ENCODE data around the gene AURKA.
"Not testable (repeated sequence)": the region's sequence is repeated elsewhere in the genome, so short reads cannot be mapped to it uniquely, and the experiment has no call there.

Gene AURKA

DNA sequence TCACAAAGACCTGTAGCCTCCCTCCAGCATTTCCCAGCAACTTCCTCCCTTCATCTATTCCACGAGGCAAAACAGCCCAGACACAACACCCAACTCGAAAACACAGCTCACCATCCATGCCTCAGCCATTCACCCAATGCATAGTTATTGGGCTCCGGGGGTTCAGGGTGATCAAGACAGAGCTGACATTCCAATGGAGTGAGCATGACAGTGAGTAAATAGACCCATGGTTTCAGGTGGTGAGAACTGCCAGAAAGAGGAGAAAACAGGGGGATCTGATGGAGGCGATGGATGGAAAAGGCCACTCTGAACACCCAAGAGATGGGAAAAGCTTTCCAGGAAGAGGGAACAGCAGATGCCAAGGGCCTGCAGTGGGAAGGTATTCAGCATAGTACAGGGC lies 25.9 kb upstream of the AURKA start:
- H3K4me3 ChIP-seq (ENCODE audit: low read depth, low read length), result no peak overlapping the region
- no peak for TF ChIP-seq CTCF (IDR thresholded peaks at IDR 0.05; ENCODE audit: low read depth, low read length, missing control alignments)
- DNase-seq (ENCODE audit: low read depth), result no peak
- in situ Hi-C loops (cut with HindIII; ENCODE audit: low sequenced_read_pairs), result no loop called here

GRCh38 chr20:56417402-56417801 lies 25.4 kb upstream of the AURKA start:
- DNase-seq (ENCODE audit: low read depth), result no peak
- in situ Hi-C loops (cut with HindIII; ENCODE audit: low sequenced_read_pairs), result no loop called here
- no peak for TF ChIP-seq CTCF (IDR thresholded peaks at IDR 0.05; ENCODE audit: low read depth, low read length, missing control alignments)
- H3K4me3 ChIP-seq (ENCODE audit: low read depth, low read length), result no peak overlapping the region

DNA sequence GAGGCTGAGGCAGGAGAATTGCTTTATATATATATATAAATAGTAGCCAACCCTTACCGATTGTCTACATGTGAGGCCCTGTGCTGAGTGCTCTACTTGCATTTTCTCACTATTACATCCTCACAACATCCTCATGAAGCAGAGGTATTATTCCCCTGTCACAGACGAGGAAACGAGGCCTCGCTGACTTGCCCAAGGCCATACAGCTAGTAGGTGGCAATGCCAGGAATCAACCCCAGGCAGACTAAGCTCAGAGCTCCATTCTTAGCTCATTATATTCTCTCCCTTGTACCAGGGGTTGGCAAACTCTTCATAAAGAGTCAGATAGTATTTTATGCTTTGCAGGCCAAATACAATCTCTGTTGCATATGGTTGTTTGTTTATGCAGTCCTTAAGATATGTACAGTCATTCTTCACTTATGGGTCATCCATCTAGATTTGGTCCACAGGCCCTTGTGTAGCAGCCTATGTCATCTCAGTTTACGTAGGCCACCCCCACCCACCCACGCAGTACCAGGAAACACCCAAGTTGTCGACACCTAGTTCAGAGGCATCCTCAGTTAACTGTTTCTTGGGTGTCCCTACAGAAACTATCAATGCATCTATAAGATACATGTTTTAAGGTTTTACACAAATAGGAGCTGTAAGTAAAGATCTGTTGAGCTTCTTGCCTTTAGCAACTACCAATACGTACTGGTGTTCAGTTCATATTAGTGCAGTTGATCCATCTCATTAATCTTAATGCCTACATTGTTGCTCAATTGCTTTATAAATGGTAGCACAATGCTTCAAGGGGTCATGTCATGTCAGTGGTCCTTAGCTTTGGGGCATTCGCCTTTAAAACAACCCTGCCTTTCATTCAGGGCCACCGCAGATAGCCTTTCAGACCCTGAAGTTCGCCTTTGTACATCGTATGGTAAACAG lies 23.1 kb upstream of the AURKA start:
- no peak overlapping the region for H3K4me3 ChIP-seq (ENCODE audit: low read depth, low read length)
- in situ Hi-C loops (cut with HindIII; ENCODE audit: low sequenced_read_pairs), result no loop called here
- no peak for DNase-seq (ENCODE audit: low read depth)
- no peak for TF ChIP-seq CTCF (IDR thresholded peaks at IDR 0.05; ENCODE audit: low read depth, low read length, missing control alignments)

GRCh38 chr20:56412949-56413348 lies 20.9 kb upstream of the AURKA start:
- no peak for TF ChIP-seq CTCF (IDR thresholded peaks at IDR 0.05; ENCODE audit: low read depth, low read length, missing control alignments)
- in situ Hi-C loops (cut with HindIII; ENCODE audit: low sequenced_read_pairs), result no loop called here
- DNase-seq (ENCODE audit: low read depth), result no peak
- no peak overlapping the region for H3K4me3 ChIP-seq (ENCODE audit: low read depth, low read length)

GRCh38 chr20:56412473-56412790 lies 20.4 kb upstream of the AURKA start:
- no peak overlapping the region for H3K4me3 ChIP-seq (ENCODE audit: low read depth, low read length)
- in situ Hi-C loops (cut with HindIII; ENCODE audit: low sequenced_read_pairs), result no loop called here
- DNase-seq (ENCODE audit: low read depth), result no peak
- TF ChIP-seq CTCF (IDR thresholded peaks at IDR 0.05; ENCODE audit: low read depth, low read length, missing control alignments), result no peak

- peak; percentile 59 for DNase-seq (ENCODE audit: low read depth)
- in situ Hi-C loops (cut with HindIII; ENCODE audit: low sequenced_read_pairs), result no loop called here
- no peak within 1 kb of the TSS for H3K4me3 ChIP-seq (ENCODE audit: low read depth, low read length)
- TF ChIP-seq CTCF (IDR thresholded peaks at IDR 0.05; ENCODE audit: low read depth, low read length, missing control alignments), result no peak
Observed at GRCh38 chr20:56411759-56412472, 19.9 kb upstream of the AURKA start, which contains the start of gene CASS4. CASS4 (plus strand) TSS chr20:56412260; CDS start chr20:56412459, 199 bp downstream.

GRCh38 chr20:56411287-56411686 lies 19.3 kb upstream of the AURKA start:
- in situ Hi-C loops (cut with HindIII; ENCODE audit: low sequenced_read_pairs); DNase-seq (ENCODE audit: low read depth); H3K4me3 ChIP-seq (ENCODE audit: low read depth, low read length): not testable (repeated sequence)

Data from astrocyte of the cerebellum (primary cell).